ENCODE measurements around the gene PLEKHG7.

- TF ChIP-seq CTCF (IDR thresholded peaks at IDR 0.05) (no peak), POLR2AphosphoS5 (IDR thresholded peaks at IDR 0.05) (no peak), POLR2A (IDR thresholded peaks at IDR 0.05) (no peak)
Observed at GRCh38 chr12:92733181-92733580, 30.4 kb downstream of the PLEKHG7 start.
